Measurements from ENCODE around the gene PLB1.

Gene PLB1

GRCh38 chr2:28505361-28505760 lies 9.5 kb downstream of the PLB1 start:
- no peak for DNase-seq

GRCh38 chr2:28506112-28506910 lies 10.5 kb downstream of the PLB1 start:
- no peak for DNase-seq

GRCh38 chr2:28507796-28508764 lies 12.2 kb downstream of the PLB1 start:
- no peak for DNase-seq

DNA sequence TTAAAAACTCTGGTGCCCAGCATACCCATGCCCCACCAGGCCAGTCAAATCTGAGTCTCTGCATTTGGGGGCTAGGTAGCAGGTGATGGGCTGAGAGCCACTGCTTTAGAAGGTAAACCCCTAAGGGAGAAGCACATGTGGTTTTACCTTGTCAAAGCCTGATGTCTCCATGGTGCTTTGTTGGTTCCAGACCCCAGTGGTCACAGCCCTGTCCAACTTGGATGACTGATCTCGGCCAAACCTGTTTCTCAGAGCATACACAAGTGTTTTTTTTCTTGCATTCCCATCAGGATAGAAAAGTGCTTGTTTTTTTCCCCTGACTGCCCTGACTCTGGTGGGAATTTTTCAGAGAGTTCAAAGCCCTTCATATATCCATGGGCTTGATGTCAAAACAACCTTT lies 13.5 kb downstream of the PLB1 start:
- no peak for DNase-seq

- DNase-seq: no peak
Observed at GRCh38 chr2:28510184-28510583, 14.3 kb downstream of the PLB1 start.

DNA sequence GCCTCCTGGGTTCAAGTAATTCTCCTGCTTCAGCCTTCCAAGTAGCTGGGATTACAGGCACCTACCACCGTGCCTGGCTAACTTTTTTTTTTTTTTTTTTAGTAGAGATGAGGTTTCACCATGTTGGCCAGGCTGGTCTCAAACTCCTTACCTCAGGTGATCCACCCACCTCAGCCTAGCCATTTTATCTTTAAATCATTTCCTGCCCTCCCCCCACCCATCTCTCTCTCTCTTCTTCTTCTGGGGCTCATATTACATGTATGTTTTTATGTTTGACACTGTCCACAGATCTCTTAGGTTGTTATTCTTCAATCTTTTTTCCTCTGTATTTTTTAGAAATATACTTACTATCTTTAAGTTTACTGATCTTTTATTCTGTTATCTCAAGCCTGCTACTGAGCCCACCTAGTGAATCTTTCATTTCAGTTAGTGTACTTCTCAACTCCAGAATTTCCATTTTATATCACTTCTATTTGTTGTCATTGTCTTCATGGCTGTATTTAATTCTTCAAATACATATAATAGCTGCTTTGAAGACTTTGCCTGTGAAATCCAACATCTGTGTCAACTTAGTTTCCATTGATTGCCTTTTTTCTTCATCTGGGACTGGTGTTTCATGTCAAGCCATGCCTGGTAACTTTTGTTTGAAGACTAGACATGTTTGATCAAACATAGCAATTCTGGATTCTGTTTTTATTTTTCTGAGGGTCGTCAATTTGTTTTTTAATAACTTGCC lies 16.2 kb downstream of the PLB1 start:
- DNase-seq: no peak

DNA sequence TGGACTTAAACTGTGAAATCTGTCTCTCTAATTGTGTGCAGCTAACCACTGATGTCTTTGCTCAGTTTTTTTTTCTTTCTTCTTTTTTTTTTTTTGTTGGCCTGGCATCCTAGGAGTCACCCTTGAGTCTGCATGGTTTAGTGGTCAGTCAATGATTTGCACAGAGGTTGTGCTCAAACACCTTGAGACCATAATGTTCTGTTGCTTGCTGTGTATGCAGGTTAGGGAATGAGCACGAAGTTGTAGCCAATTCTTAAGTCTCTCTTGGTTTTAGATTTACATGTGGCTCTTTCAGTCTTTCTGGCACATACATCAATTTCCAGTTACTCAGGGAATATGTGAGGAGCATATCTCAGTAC lies 16.7 kb downstream of the PLB1 start:
- DNase-seq: no peak

GRCh38 chr2:28513097-28513496 lies 17.2 kb downstream of the PLB1 start:
- DNase-seq: no peak

GRCh38 chr2:28515176-28515751 lies 19.4 kb downstream of the PLB1 start:
- DNase-seq: no peak

DNA sequence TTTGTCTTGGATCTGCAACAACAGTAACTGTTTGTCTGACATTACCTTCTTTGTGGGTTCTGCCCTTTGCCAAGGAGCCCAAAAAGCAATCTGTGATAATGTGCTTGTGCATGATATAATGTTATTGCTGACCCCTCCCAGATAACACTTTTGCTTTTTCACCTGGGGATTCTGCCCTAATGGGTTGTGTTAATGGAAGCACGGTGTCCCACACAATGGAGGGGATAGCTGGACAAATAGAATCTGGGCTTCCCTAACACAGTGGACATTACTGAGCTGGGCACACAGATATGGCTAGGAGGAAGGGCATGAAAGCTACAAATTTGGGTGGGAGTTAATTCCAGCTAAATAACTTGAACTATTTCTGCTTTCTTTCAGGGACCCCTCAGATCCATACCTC lies 20.6 kb downstream of the PLB1 start:
- no peak for DNase-seq

- no peak for DNase-seq
Observed at GRCh38 chr2:28516950-28517349, 21.1 kb downstream of the PLB1 start.

- DNase-seq: no peak
Observed at GRCh38 chr2:28521663-28522062, 25.8 kb downstream of the PLB1 start.

DNA sequence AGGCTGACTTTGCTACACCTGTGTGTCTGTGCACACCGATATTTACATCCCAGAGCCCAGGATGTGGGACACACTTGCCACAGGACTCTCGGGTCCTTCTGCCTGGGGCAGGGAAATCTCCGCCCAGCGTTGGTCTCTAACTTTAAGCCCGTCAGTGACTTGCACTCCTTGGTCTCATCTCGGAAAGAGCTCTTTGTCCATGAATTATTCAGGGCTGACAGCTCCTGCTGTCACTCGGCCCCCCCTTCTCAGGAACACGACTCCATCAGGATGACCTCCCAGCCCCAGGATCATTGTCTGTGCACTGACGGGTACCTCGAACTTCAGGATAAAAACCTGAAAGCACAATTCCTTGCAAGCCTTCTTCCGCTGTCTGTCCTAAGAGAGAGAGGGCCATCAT lies 26.6 kb downstream of the PLB1 start:
- no peak for DNase-seq

DNA sequence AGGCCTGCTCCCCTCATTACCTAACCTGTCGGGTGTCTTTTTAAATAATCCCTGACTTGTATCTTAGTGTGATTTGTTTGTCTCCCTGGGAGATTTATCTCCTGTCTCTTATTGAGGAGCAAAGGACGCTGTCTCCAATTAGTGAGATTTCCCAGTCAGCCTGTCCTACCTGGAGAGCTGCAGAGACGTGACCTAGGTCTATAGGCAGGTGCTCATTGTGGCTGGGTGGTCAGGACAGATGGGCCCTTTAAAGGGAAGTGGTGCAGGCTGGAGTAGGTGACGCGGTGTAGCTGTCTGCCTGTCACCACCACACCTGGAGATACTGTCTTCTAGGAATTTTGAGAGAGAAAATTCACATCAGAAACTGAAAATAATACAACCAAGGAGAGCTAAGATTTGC lies 28.0 kb downstream of the PLB1 start:
- DNase-seq: no peak

GRCh38 chr2:28525481-28525880 lies 29.6 kb downstream of the PLB1 start:
- DNase-seq: no peak

GRCh38 chr2:28526527-28527132 lies 30.8 kb downstream of the PLB1 start:
- DNase-seq: no peak

- DNase-seq: no peak
Observed at GRCh38 chr2:28527196-28527595, 31.3 kb downstream of the PLB1 start.

- DNase-seq: no peak
Observed at GRCh38 chr2:28528206-28528605, 32.3 kb downstream of the PLB1 start.

GRCh38 chr2:28530782-28531181 lies 34.9 kb downstream of the PLB1 start:
- DNase-seq: no peak

GRCh38 chr2:28532399-28532798 lies 36.5 kb downstream of the PLB1 start:
- no peak for DNase-seq

- no peak for DNase-seq
Observed at GRCh38 chr2:28533044-28533680, 37.3 kb downstream of the PLB1 start.

DNA sequence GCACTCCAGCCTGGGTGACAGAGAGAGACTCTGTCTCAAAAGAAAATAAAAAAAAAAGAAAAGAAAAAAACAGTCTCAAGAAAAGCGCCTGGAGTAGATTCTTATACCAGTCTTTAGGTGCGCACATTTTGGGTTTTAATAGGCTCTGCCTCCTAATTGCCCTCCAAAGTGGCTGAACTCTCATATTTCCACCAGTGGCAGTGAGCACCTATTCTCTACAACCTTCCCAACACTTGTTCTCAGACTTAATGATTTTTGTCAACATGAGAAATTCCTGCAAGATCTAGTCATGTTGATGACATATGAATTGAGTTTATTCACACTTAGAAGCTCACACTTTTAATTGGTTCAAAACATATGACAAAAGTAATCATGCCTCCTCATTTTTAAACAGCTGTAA lies 39.0 kb downstream of the PLB1 start:
- no peak for DNase-seq

All from activated effector memory CD4-positive, alpha-beta T cell treated with Interleukin-2 at 50 U/mL for 16 hours (primary cell).